A549 (cell line): ENCODE measurements around the gene STX8.

ENCODE experiments used
- CTCF ChIP-seq: fragments of >200 bp; sonication (Bioruptor Twin); formaldehyde crosslinking; IDR thresholded peaks from 3 replicates; pipeline ENCODE4 v1.5.1; 2016
- EP300 ChIP-seq, 2 experiments: fragments of >200 bp; sonication (Bioruptor Twin); formaldehyde crosslinking; IDR thresholded peaks; 2 replicates in 1 of 2; 3 replicates in 1 of 2; pipeline ENCODE4 v1.6.1; 2016 to 2017
- HDAC2 ChIP-seq: fragments of 200-600 bp; sonication (generic); IDR thresholded peaks from 2 replicates; pipeline ENCODE4 v1.6.1; 2016
- HMGXB4 ChIP-seq: fragments of 250-450 bp; sonication (Bioruptor Pico); IDR thresholded peaks from 2 replicates; pipeline ENCODE4 v1.5.0; 2021; ENCODE audit warnings: mild to moderate bottlenecking, moderate library complexity, borderline replicate concordance
- JUN ChIP-seq, 2 experiments: fragments of >200 bp; sonication (Bioruptor Twin); formaldehyde crosslinking; IDR thresholded peaks; 2 replicates in 1 of 2; 3 replicates in 1 of 2; pipeline ENCODE4 v1.6.1; 2016 to 2017
- KDM1A ChIP-seq: fragments of 200-600 bp; sonication (generic); IDR thresholded peaks from 2 replicates; pipeline ENCODE4 v1.6.1; 2016; ENCODE audit warnings: low read depth, mild to moderate bottlenecking
- MAX ChIP-seq: IDR thresholded peaks from 2 replicates; pipeline ENCODE4 v1.6.1; 2012
- POLR2A ChIP-seq: IDR thresholded peaks from 2 replicates; pipeline ENCODE4 v1.6.1; 2012; ENCODE audit warnings: mild to moderate bottlenecking, low read length
- RCOR1 ChIP-seq: fragments of 150-350 bp; IDR thresholded peaks from 2 replicates; pipeline ENCODE4 v1.6.1; 2014; ENCODE audit warnings: antibody characterized with exemption, low read length, low read depth
- REST ChIP-seq: fragments of 200-600 bp; sonication (generic); IDR thresholded peaks from 2 replicates; pipeline ENCODE4 v1.6.1; 2016; ENCODE audit warnings: antibody characterized with exemption, mild to moderate bottlenecking, moderate library complexity

GRCh38 chr17:9209781-9210370, 365.7 kb downstream of the STX8 start:
- TF ChIP-seq CTCF (no peak), JUN (IDR thresholded peaks at IDR 0.05) (no peak), MAX (no peak), HDAC2 (no peak), HMGXB4 (CRISPR knock-in tag) (no peak), RCOR1 (no peak), EP300 (IDR thresholded peaks at IDR 0.05) (no peak), POLR2A (no peak), KDM1A (no peak), REST (no peak)
